ENCODE data around the gene EIF4B.

Gene EIF4B

DNA sequence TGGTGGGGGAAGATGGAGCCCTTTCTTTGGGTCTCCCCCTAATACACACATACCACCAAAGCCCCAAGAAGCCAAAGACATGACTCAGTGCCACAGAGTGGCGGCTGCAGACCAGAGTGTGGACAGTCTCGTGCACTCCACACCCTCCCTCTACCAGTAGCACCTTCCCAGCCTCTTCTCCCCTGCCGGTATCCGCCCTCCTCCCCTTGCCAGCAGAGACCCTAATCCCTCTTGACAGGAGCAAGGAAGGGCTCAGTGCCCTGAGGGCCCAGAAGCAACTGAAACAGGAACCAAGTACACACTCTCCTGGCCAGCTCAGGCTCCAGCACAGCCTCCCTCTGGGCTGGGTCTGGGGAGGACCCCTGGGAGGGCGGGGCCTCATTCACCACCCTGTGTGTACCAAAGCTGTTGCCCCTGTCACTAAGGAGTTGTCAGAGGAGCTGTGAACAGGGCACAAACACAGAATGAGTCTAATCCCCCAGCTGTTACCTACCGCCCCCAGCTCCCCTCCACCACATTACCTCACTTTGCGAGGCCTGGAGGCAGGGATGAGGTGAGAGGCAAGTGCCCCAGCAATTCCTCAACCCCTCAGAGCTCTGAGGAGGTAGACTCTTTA is 64.7 kb downstream of the EIF4B start:
- peaks cover 2 to 50% (median 38%) of the 10 kb centered on the region in 4 experiments for H3K36me3 ChIP-seq (ENCODE audit: control insufficient read depth in 4 of 4, insufficient read depth in 4 of 4, low read length in 3 of 4)
- no peaks in the 10 kb centered on the region for H3K9me3 ChIP-seq (ENCODE audit: control extremely low read depth in 1 of 5, control insufficient read depth in 4 of 5, insufficient read depth in 2 of 5, low read depth in 1 of 5, low read length in 4 of 5)
- WGBS (ENCODE audit: insufficient coverage), result 95% methylated on average over 4 of the region's 7 CpGs
- peaks cover 0 to 27% (median 8%) of the 10 kb centered on the region in 4 experiments for H3K4me1 ChIP-seq (ENCODE audit: control extremely low read depth in 1 of 4, control insufficient read depth in 4 of 4, insufficient read depth in 4 of 4, low read length in 3 of 4)
- DNase-seq, result peak in 1 of 3 donors; percentile 44
- H3K27ac ChIP-seq (ENCODE audit: insufficient read depth in 1 of 2, low read depth in 1 of 2, low read length in 2 of 2, poor library complexity in 1 of 2, severe bottlenecking in 2 of 2), result no peak overlapping the region
- H3K4me3 ChIP-seq (ENCODE audit: control insufficient read depth in 1 of 7, extremely low read depth in 1 of 7, insufficient read depth in 4 of 7, low read depth in 2 of 7, low read length in 6 of 7), result no peak overlapping the region
- POLR2A ChIA-PET, result interaction anchor here (0.5 kb wide), 2 partner anchors 17 to 154 kb away, joined by 3 to 4 read pairs; no protein-coding TSS in a partner anchor
- CTCF ChIA-PET, result interaction anchor here (1.1 to 17.4 kb wide), 4 partner anchors 8 to 26 kb away, joined by 3 to 361 read pairs (median 5); partner anchors contain the start of genes IGFBP6, SOAT2 and SPRYD3
- no peaks in the 10 kb centered on the region for H3K27me3 ChIP-seq (replicated peaks in 2 of 5; ENCODE audit: control insufficient read depth in 4 of 5, insufficient read depth in 5 of 5, low read length in 4 of 5)

DNA sequence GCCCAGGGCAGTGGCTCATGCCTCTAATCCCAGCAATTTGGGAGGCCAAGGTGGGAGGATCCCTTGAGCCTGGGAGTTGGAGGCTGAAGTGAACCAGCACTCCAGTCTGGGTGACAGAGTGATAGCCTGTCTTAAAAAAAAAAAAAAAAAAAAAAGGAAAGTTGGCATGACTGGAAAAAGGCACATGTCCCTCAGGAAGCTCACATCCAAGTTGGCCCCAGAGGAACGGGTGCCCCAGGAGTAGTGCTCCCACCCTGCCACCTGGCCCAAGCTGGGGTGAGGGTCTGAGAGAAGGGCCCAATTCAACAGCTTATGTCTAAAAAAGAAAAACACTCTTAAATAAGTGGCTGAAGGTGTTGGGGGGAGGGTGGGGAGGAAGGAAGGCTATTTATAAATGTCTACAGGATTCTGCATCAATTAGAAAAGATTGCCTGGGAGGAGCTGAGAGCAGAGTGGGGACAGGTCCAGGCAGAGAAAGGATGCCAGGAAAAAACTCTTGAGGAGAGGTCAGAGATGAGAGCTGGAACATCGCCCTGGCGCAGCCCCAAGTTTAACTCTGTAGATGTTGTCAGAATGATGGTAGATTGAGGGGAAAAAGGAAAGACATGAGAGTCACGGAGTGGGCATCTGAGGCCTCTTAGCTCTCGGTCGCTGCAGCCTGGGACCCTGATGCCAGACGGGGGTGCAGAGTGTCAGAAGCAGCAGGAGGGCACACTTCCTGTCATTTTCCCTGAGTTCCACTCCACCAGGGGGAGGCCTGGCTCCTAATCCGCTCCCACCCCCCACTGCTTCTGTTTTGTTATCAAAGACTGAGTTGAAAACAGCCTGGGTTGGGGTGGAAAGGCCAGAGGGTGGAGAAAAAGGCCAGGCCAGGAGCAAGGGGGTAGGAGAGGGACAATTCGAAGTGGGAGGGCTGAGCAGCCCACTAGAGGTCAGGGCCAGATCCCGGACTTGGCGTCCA is 65.6 kb downstream of the EIF4B start:
- H3K4me1 ChIP-seq (ENCODE audit: control extremely low read depth in 1 of 4, control insufficient read depth in 4 of 4, insufficient read depth in 4 of 4, low read length in 3 of 4), result peaks cover 0 to 27% (median 8%) of the 10 kb centered on the region in 4 experiments
- ChIA-PET CTCF (interaction anchor here (0.6 to 17.4 kb wide), 4 partner anchors 14 to 138 kb away, joined by 3 to 361 read pairs (median 5); partner anchors contain the start of genes IGFBP6 and SOAT2), POLR2A (interaction anchor here (0.5 to 0.6 kb wide), 3 partner anchors 16 to 155 kb away, joined by 3 to 4 read pairs (median 3); no protein-coding TSS in a partner anchor)
- H3K4me3 ChIP-seq (ENCODE audit: control insufficient read depth in 1 of 7, extremely low read depth in 1 of 7, insufficient read depth in 4 of 7, low read depth in 2 of 7, low read length in 6 of 7), result no peak overlapping the region
- no peaks in the 10 kb centered on the region for H3K27me3 ChIP-seq (replicated peaks in 2 of 5; ENCODE audit: control insufficient read depth in 4 of 5, insufficient read depth in 5 of 5, low read length in 4 of 5)
- H3K27ac ChIP-seq (ENCODE audit: insufficient read depth in 1 of 2, low read depth in 1 of 2, low read length in 2 of 2, poor library complexity in 1 of 2, severe bottlenecking in 2 of 2), result no peak overlapping the region
- 89% methylated on average over 9 of the region's 11 CpGs for WGBS (ENCODE audit: insufficient coverage)
- no peak for DNase-seq
- H3K36me3 ChIP-seq (ENCODE audit: control insufficient read depth in 4 of 4, insufficient read depth in 4 of 4, low read length in 3 of 4), result peaks cover 0 to 57% (median 42%) of the 10 kb centered on the region in 4 experiments
- no peaks in the 10 kb centered on the region for H3K9me3 ChIP-seq (ENCODE audit: control extremely low read depth in 1 of 5, control insufficient read depth in 4 of 5, insufficient read depth in 2 of 5, low read depth in 1 of 5, low read length in 4 of 5)

DNA sequence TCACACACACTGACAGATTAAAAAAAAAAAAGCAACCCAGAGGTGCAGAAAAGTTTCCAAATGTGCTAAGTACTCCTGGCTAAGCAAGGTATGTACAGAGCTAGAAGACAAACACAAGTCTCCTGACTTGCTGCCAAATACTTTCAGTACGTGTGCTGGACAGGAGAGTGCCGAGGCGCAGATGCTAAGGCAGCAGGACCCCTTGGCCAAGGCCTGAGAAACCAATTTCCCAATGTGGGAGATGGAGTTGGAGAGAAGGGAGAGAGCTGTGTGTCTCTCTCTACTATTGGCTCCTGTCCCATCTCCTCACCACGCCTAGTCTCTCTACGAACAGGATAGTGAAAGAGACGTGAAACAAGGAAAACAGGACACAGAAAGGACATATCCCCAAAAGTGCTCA is 67.6 kb downstream of the EIF4B start:
- Histone ChIP-seq H3K36me3 (ENCODE audit: control insufficient read depth in 4 of 4, insufficient read depth in 4 of 4, low read length in 3 of 4) (peaks cover 0 to 46% (median 40%) of the 10 kb centered on the region in 4 experiments), H3K4me1 (ENCODE audit: control extremely low read depth in 1 of 4, control insufficient read depth in 4 of 4, insufficient read depth in 4 of 4, low read length in 3 of 4) (peaks cover 3 to 28% (median 16%) of the 10 kb centered on the region in 4 experiments), H3K9me3 (ENCODE audit: control extremely low read depth in 1 of 5, control insufficient read depth in 4 of 5, insufficient read depth in 2 of 5, low read depth in 1 of 5, low read length in 4 of 5) (no peaks in the 10 kb centered on the region), H3K27me3 (replicated peaks in 2 of 5; ENCODE audit: control insufficient read depth in 4 of 5, insufficient read depth in 5 of 5, low read length in 4 of 5) (no peaks in the 10 kb centered on the region), H3K4me3 (ENCODE audit: control insufficient read depth in 1 of 7, extremely low read depth in 1 of 7, insufficient read depth in 4 of 7, low read depth in 2 of 7, low read length in 6 of 7) (no peak overlapping the region), H3K27ac (ENCODE audit: insufficient read depth in 1 of 2, low read depth in 1 of 2, low read length in 2 of 2, poor library complexity in 1 of 2, severe bottlenecking in 2 of 2) (no peak overlapping the region)
- 100% methylated on average over 2 of the region's 6 CpGs for WGBS (ENCODE audit: insufficient coverage)
- DNase-seq, result no peak
- CTCF ChIA-PET, result interaction anchor here (0.6 to 17.4 kb wide), 4 partner anchors 9 to 46 kb away, joined by 3 to 361 read pairs (median 58); partner anchors contain the start of genes IGFBP6 and SOAT2
- POLR2A ChIA-PET, result no interaction called here

DNA sequence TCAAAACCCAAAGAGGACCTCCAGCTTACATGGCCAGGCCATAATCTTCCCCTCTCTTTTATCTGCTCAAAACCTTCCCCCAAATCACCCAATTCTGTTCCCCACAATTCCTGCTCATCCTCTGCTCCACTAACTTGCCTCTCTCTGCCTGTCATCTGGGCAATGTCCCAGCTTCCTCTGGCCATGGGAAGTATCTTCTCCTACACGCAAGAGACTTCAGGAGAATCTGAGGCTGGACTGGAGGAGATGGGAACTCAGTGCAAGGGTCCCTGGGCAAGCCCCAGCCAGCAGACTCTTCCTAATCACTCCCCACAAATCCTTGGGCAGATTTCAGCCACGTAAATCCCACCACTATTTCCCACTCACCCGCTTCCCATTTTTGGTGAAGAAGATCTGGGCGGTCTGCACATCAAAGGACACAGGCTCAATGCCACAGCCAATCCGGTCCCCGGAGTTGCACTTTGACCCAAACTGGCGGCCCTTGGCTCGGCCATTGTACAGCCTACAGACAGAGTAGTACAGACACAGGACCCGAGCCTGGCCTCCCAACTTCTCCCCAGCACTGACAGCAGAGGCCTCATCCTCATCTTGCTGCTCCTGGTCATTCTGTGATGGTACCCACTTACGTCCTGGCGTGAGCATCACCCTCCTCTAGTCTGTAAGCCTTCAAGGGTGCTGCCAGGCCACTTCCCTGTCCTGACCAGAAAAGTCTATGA is 68.2 kb downstream of the EIF4B start:
- Histone ChIP-seq H3K27me3 (replicated peaks in 2 of 5; ENCODE audit: control insufficient read depth in 4 of 5, insufficient read depth in 5 of 5, low read length in 4 of 5) (no peaks in the 10 kb centered on the region), H3K27ac (ENCODE audit: insufficient read depth in 1 of 2, low read depth in 1 of 2, low read length in 2 of 2, poor library complexity in 1 of 2, severe bottlenecking in 2 of 2) (no peak overlapping the region), H3K36me3 (ENCODE audit: control insufficient read depth in 4 of 4, insufficient read depth in 4 of 4, low read length in 3 of 4) (peaks cover 0 to 44% (median 39%) of the 10 kb centered on the region in 4 experiments), H3K4me1 (ENCODE audit: control extremely low read depth in 1 of 4, control insufficient read depth in 4 of 4, insufficient read depth in 4 of 4, low read length in 3 of 4) (peaks cover 3 to 28% (median 17%) of the 10 kb centered on the region in 4 experiments), H3K4me3 (ENCODE audit: control insufficient read depth in 1 of 7, extremely low read depth in 1 of 7, insufficient read depth in 4 of 7, low read depth in 2 of 7, low read length in 6 of 7) (no peak overlapping the region), H3K9me3 (ENCODE audit: control extremely low read depth in 1 of 5, control insufficient read depth in 4 of 5, insufficient read depth in 2 of 5, low read depth in 1 of 5, low read length in 4 of 5) (no peaks in the 10 kb centered on the region)
- ChIA-PET POLR2A (no interaction called here), CTCF (interaction anchor here (0.6 to 17.4 kb wide), 3 partner anchors 9 to 46 kb away, joined by 3 to 361 read pairs (median 113); partner anchors contain the start of genes IGFBP6 and SOAT2)
- no peak for DNase-seq
- 98% methylated on average over 8 of the region's 11 CpGs for WGBS (ENCODE audit: insufficient coverage)

DNA sequence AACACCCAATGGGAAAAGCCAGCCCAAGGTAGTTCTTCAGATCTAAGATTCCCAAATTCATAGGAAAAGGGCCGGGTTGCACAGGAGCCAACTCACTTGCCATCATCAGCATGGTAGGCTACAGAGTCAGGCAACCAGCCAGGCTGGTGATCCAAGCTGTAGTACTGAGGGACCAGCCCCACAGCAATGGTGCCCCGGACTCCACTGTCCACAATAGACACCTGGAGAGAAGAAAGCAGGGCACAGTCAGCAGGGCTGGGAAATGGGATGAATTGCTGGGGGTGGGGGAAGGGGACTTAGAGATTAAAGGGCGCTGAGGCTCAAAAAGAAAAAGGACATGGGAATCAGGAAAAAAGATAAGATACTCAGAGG is 68.7 kb downstream of the EIF4B start:
- DNase-seq, result no peak
- Histone ChIP-seq H3K9me3 (ENCODE audit: control extremely low read depth in 1 of 5, control insufficient read depth in 4 of 5, insufficient read depth in 2 of 5, low read depth in 1 of 5, low read length in 4 of 5) (no peaks in the 10 kb centered on the region), H3K27ac (ENCODE audit: insufficient read depth in 1 of 2, low read depth in 1 of 2, low read length in 2 of 2, poor library complexity in 1 of 2, severe bottlenecking in 2 of 2) (no peak overlapping the region), H3K4me3 (ENCODE audit: control insufficient read depth in 1 of 7, extremely low read depth in 1 of 7, insufficient read depth in 4 of 7, low read depth in 2 of 7, low read length in 6 of 7) (no peak overlapping the region), H3K27me3 (replicated peaks in 2 of 5; ENCODE audit: control insufficient read depth in 4 of 5, insufficient read depth in 5 of 5, low read length in 4 of 5) (no peaks in the 10 kb centered on the region), H3K36me3 (ENCODE audit: control insufficient read depth in 4 of 4, insufficient read depth in 4 of 4, low read length in 3 of 4) (peaks cover 0 to 43% (median 38%) of the 10 kb centered on the region in 4 experiments), H3K4me1 (ENCODE audit: control extremely low read depth in 1 of 4, control insufficient read depth in 4 of 4, insufficient read depth in 4 of 4, low read length in 3 of 4) (peaks cover 3 to 34% (median 20%) of the 10 kb centered on the region in 4 experiments)
- WGBS (ENCODE audit: insufficient coverage), result 100% methylated on average over 3 of the region's 3 CpGs
- POLR2A ChIA-PET, result no interaction called here
- CTCF ChIA-PET, result interaction anchor here (0.9 to 17.4 kb wide), 5 partner anchors 10 to 27 kb away, joined by 3 to 361 read pairs (median 10); partner anchors contain the start of genes IGFBP6 and SOAT2

DNA sequence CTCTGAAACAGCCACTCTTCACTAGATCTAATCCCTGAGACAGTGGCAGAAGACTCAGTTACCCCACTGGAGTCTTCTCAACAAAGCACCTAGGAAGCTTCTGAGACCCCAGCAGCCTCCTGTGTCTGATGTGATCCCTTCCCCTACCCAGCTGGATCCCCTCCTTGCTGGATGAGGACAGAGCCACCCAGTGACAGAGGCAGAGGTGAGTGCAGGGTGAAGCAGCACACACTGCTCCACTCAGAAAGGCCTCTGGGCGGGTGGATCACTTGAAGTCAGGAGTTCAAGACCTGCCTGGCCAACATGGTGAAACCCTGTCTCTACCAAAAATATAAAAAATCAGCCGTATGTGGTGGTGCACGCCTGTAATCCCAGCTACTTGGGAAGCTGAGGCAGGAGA is 70.2 kb downstream of the EIF4B start:
- H3K4me1 ChIP-seq (ENCODE audit: control extremely low read depth in 1 of 4, control insufficient read depth in 4 of 4, insufficient read depth in 4 of 4, low read length in 3 of 4), result peaks cover 3 to 33% (median 18%) of the 10 kb centered on the region in 4 experiments
- no peak overlapping the region for H3K4me3 ChIP-seq (ENCODE audit: control insufficient read depth in 1 of 7, extremely low read depth in 1 of 7, insufficient read depth in 4 of 7, low read depth in 2 of 7, low read length in 6 of 7)
- 100% methylated on average over 2 of the region's 3 CpGs for WGBS (ENCODE audit: insufficient coverage)
- peaks cover 0 to 36% (median 31%) of the 10 kb centered on the region in 4 experiments for H3K36me3 ChIP-seq (ENCODE audit: control insufficient read depth in 4 of 4, insufficient read depth in 4 of 4, low read length in 3 of 4)
- ChIA-PET CTCF (interaction anchor here (0.6 to 17.4 kb wide), 6 partner anchors 8 to 119 kb away, joined by 3 to 361 read pairs (median 8); partner anchors contain the start of genes IGFBP6 and SOAT2), POLR2A (no interaction called here)
- H3K27ac ChIP-seq (ENCODE audit: insufficient read depth in 1 of 2, low read depth in 1 of 2, low read length in 2 of 2, poor library complexity in 1 of 2, severe bottlenecking in 2 of 2), result no peak overlapping the region
- H3K27me3 ChIP-seq (replicated peaks in 2 of 5; ENCODE audit: control insufficient read depth in 4 of 5, insufficient read depth in 5 of 5, low read length in 4 of 5), result no peaks in the 10 kb centered on the region
- no peak for DNase-seq
- H3K9me3 ChIP-seq (ENCODE audit: control extremely low read depth in 1 of 5, control insufficient read depth in 4 of 5, insufficient read depth in 2 of 5, low read depth in 1 of 5, low read length in 4 of 5), result no peaks in the 10 kb centered on the region
